WTC11 (cell line): ENCODE data around the gene SPTBN4.

Experiments
- AFF4 ChIP-seq: sonication (generic); formaldehyde crosslinking; IDR thresholded peaks from 2 replicates; pipeline ENCODE4 v1.8.1; 2023; ENCODE audit warnings: mild to moderate bottlenecking, missing genetic modification reagents, borderline replicate concordance
- ATF2 ChIP-seq: sonication (generic); formaldehyde crosslinking; IDR thresholded peaks from 2 replicates; pipeline ENCODE4 v1.8.1; 2022; ENCODE audit warnings: low read depth, missing genetic modification reagents, borderline replicate concordance
- CBFB ChIP-seq: sonication (generic); formaldehyde crosslinking; IDR thresholded peaks from 2 replicates; pipeline ENCODE4 v1.8.1; 2022; ENCODE audit warnings: mild to moderate bottlenecking, low read depth, missing genetic modification reagents
- CTCF ChIP-seq: fragments of 200-600 bp; IDR thresholded peaks from 2 replicates; pipeline ENCODE4 v1.8.0; 2022; ENCODE audit warnings: antibody characterized with exemption
- E2F4 ChIP-seq: sonication (generic); formaldehyde crosslinking; IDR thresholded peaks from 2 replicates; pipeline ENCODE4 v1.8.1; 2022; ENCODE audit warnings: low read depth, mild to moderate bottlenecking, moderate library complexity, missing genetic modification reagents, borderline replicate concordance
- ETV6 ChIP-seq: sonication (generic); formaldehyde crosslinking; IDR thresholded peaks from 2 replicates; pipeline ENCODE4 v1.8.1; 2022; ENCODE audit warnings: mild to moderate bottlenecking, missing genetic modification reagents
- FOXK1 ChIP-seq: sonication (generic); formaldehyde crosslinking; IDR thresholded peaks from 2 replicates; pipeline ENCODE4 v1.8.0; 2022; ENCODE audit warnings: mild to moderate bottlenecking, moderate library complexity, missing genetic modification reagents
- MLX ChIP-seq: sonication (generic); formaldehyde crosslinking; IDR thresholded peaks from 2 replicates; pipeline ENCODE4 v1.8.1; 2023; ENCODE audit warnings: mild to moderate bottlenecking, missing genetic modification reagents, moderate library complexity
- NR3C1 ChIP-seq: sonication (generic); formaldehyde crosslinking; conservative IDR thresholded peaks from 2 replicates; pipeline ENCODE4 v1.8.1; 2023; ENCODE audit warnings: low read depth, mild to moderate bottlenecking, missing genetic modification reagents
- PREB ChIP-seq: sonication (generic); formaldehyde crosslinking; IDR thresholded peaks from 2 replicates; pipeline ENCODE4 v1.8.1; 2022; ENCODE audit warnings: mild to moderate bottlenecking, missing genetic modification reagents, moderate library complexity, borderline replicate concordance
- ZBTB21 ChIP-seq: sonication (generic); formaldehyde crosslinking; IDR thresholded peaks from 2 replicates; pipeline ENCODE4 v1.8.1; 2023; ENCODE audit warnings: mild to moderate bottlenecking, missing genetic modification reagents, borderline replicate concordance

- TF ChIP-seq NR3C1 (CRISPR knock-in tag): no peak
- no peak for TF ChIP-seq CBFB (CRISPR knock-in tag)
- no peak for TF ChIP-seq ATF2 (CRISPR knock-in tag)
- no peak for TF ChIP-seq PREB
- TF ChIP-seq CTCF: no peak
- no peak for TF ChIP-seq E2F4 (CRISPR knock-in tag)
- TF ChIP-seq ETV6 (CRISPR knock-in tag): no peak
- TF ChIP-seq AFF4 (CRISPR knock-in tag): no peak
- no peak for TF ChIP-seq ZBTB21 (CRISPR knock-in tag)
- no peak for TF ChIP-seq FOXK1 (CRISPR knock-in tag)
- no peak for TF ChIP-seq MLX (CRISPR knock-in tag)
Measured at GRCh38 chr19:40492274-40492673, 25.5 kb downstream of the SPTBN4 start.
